SK-N-MC (cell line): Measurements from ENCODE around the gene FCHSD2.

Source experiments
- EZH2 ChIP-seq: fragments of 200-600 bp; sonication (generic); IDR thresholded peaks from one replicate; pipeline ENCODE4 v1.6.1; 2017; ENCODE audit warnings: antibody characterized with exemption
- POLR2AphosphoS5 ChIP-seq: IDR thresholded peaks from 2 replicates; pipeline ENCODE4 v1.6.1; 2012; ENCODE audit warnings: mild to moderate bottlenecking, low read depth, low read length, borderline replicate concordance

DNA sequence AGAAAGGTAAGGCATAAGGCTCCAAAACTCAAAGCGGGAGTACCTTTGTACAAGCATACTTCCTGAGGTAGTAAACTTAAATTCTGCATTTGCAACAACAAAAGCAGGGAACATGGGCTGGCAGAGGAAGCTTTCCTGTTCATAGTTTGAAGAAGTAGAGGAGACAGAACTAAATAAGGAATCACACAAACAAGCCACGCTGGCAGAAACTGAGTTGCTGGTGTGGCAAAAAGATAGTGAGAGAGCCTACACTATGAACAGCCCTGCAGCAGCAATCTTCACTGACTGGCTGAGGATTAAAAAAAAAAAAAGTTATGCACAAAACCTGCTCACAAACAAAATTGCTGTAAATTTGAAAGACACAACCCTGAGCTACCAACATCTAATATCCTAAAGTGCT lies 46.5 kb downstream of the FCHSD2 start:
- TF ChIP-seq POLR2AphosphoS5 (no peak), EZH2 (no peak)
